GM11168 (cell line): Measurements from ENCODE around the gene PAWR.

Experiments
- in situ Hi-C: fragments of 300-500 bp; cut with MboI; formaldehyde crosslinking; loops from one replicate; pipeline ENCODE4 v1.12.0; 2022; ENCODE audit warnings: low sequenced_read_pairs; ENCODE audit not compliant: unreplicated experiment

The PAWR gene

GRCh38 chr12:79690638-79691510 lies at the start of gene PAWR:
PAWR (minus strand) TSS chr12:79690964; CDS start chr12:79690244, 720 bp downstream.
- in situ Hi-C loops: no loop called here

GRCh38 chr12:79737875-79738718 lies 47.3 kb upstream of the PAWR start:
- in situ Hi-C loops: loop anchor here (5.0 to 25.0 kb wide), 2 partner anchors 181 to 326 kb away; no protein-coding TSS in a partner anchor

GRCh38 chr12:79732638-79733037 lies 41.9 kb upstream of the PAWR start:
- in situ Hi-C loops: loop anchor here (25.0 kb wide), 1 partner anchor 320 kb away; no protein-coding TSS in a partner anchor

GRCh38 chr12:79725987-79726386 lies 35.2 kb upstream of the PAWR start:
- in situ Hi-C loops: loop anchor here (25.0 kb wide), 1 partner anchor 314 kb away; no protein-coding TSS in a partner anchor

GRCh38 chr12:79717006-79717405 lies 26.2 kb upstream of the PAWR start:
- in situ Hi-C loops: no loop called here

- in situ Hi-C loops: no loop called here
These were observed 24.5 kb upstream of the PAWR start for GRCh38 chr12:79715308-79715707.

- in situ Hi-C loops: no loop called here
These were observed 20.1 kb upstream of the PAWR start for GRCh38 chr12:79710707-79711483.

- in situ Hi-C loops: no loop called here
These were observed 17.1 kb upstream of the PAWR start for GRCh38 chr12:79707830-79708229.

- in situ Hi-C loops: no loop called here
These were observed 15.9 kb upstream of the PAWR start for GRCh38 chr12:79706676-79707075.

- in situ Hi-C loops: no loop called here
These were observed 15.4 kb upstream of the PAWR start for GRCh38 chr12:79706156-79706555.

- in situ Hi-C loops: no loop called here
These were observed 8.2 kb upstream of the PAWR start for GRCh38 chr12:79698966-79699365.

- in situ Hi-C loops: no loop called here
These were observed 5.7 kb upstream of the PAWR start for GRCh38 chr12:79696416-79696815.

- in situ Hi-C loops: no loop called here
These were observed 2.3 kb upstream of the PAWR start for GRCh38 chr12:79692860-79693577.

GRCh38 chr12:79691511-79692248 lies 916 bp upstream of the PAWR start:
- in situ Hi-C loops: no loop called here

- in situ Hi-C loops: no loop called here
These were observed 574 bp downstream of the PAWR start for GRCh38 chr12:79690142-79690637.

GRCh38 chr12:79689477-79690141 lies 1.2 kb downstream of the PAWR start:
- in situ Hi-C loops: no loop called here

- in situ Hi-C loops: no loop called here
These were observed 1.7 kb downstream of the PAWR start for GRCh38 chr12:79689061-79689476.

- in situ Hi-C loops: no loop called here
These were observed 2.2 kb downstream of the PAWR start for GRCh38 chr12:79688376-79689060.
